Endothelial cell of umbilical vein (primary cell): ENCODE data around the gene COL9A1. TPM values are rescaled to one million over a fixed set of nuclear protein-coding genes. Genes with fewer than 3 reads are reported as not detected.

Experiments used
- BruUV-seq: library from RNA; stranded (reverse); fragments of 400-500 nt; replicated peaks from 2 replicates; lab custom pipeline; 2021; lab: Mats Ljungman, UMichigan
- CTCF ChIA-PET: fragments of 300-600, 350-600 bp; sonication (Branson Sonifier 250); formaldehyde crosslinking; loops from one replicate; lab custom pipeline; 2021; ENCODE audit warnings: antibody characterized with exemption, inconsistent platforms; lab: Charles Lee
- POLR2A ChIA-PET: fragments of 300-600, 350-600 bp; sonication (Branson Sonifier 250); formaldehyde crosslinking; loops from one replicate; lab custom pipeline; 2021; ENCODE audit warnings: antibody characterized with exemption, inconsistent platforms; lab: Charles Lee
- DNase-seq: peaks from one replicate; pipeline ENCODE4 v3.0.0-alpha.2; 2011; ENCODE audit warnings: low read depth, low spot score
- FAIRE-seq: peaks from 2 replicates; lab custom pipeline; 2011; peaks lifted over from hg19 to GRCh38; lab: Jason Lieb, UNC
- H2AFZ ChIP-seq: 2 replicates; pipeline ENCODE4 v1.6.0; 2012; ENCODE audit warnings: low read depth, low read length, control low read depth, inconsistent platforms
- H3K27ac ChIP-seq: 2 replicates; pipeline ENCODE4 v1.5.1; 2011; ENCODE audit warnings: low read depth, mild to moderate bottlenecking, control low read depth, low read length, moderate library complexity; ENCODE audit not compliant: insufficient read depth
- H3K27me3 ChIP-seq, 2 experiments: 2 replicates each; pipeline versions ENCODE4 v1.6.0 to v1.6.1; 2011; ENCODE audit warnings: low read length in 2 of 2, mixed read lengths in 1 of 2; ENCODE audit not compliant: control insufficient read depth in 2 of 2, insufficient read depth in 2 of 2
- H3K36me3 ChIP-seq, 2 experiments: 2 replicates in 1 of 2; 3 replicates in 1 of 2; pipeline ENCODE4 v1.5.1; 2011; ENCODE audit warnings: low read length in 2 of 2, mild to moderate bottlenecking in 1 of 2, moderate library complexity in 1 of 2; ENCODE audit not compliant: control insufficient read depth in 2 of 2, insufficient read depth in 2 of 2; ENCODE audit errors: extremely low read depth in 1 of 2
- H3K4me1 ChIP-seq: 3 replicates; pipeline ENCODE4 v1.5.1; 2011; ENCODE audit warnings: mild to moderate bottlenecking, low read length; ENCODE audit not compliant: control insufficient read depth, insufficient read depth; ENCODE audit errors: extremely low read depth
- H3K4me2 ChIP-seq: 2 replicates; pipeline ENCODE4 v1.6.1; 2011; ENCODE audit warnings: low read length, control low read depth, mixed read lengths; ENCODE audit not compliant: insufficient read depth
- H3K4me3 ChIP-seq, 3 experiments: fragments of 200-600 bp in 1 of 3; sonication (generic), shearing (Covaris generic) in 1 of 3; replicated peaks in 1 of 3; 2 replicates each; pipeline ENCODE4 v1.5.1; 2011 to 2016; ENCODE audit warnings: control low read depth in 3 of 3, low read length in 3 of 3, mild to moderate bottlenecking in 2 of 3, inconsistent platforms in 1 of 3, low read depth in 1 of 3, moderate library complexity in 1 of 3; ENCODE audit not compliant: insufficient read depth in 1 of 3
- H3K79me2 ChIP-seq: 2 replicates; pipeline ENCODE4 v1.6.0; 2012; ENCODE audit warnings: low read length, inconsistent platforms; ENCODE audit not compliant: control insufficient read depth, insufficient read depth
- H3K9ac ChIP-seq: replicated peaks from 2 replicates; pipeline ENCODE3; 2011; ENCODE audit warnings: low read length, control low read depth; ENCODE audit not compliant: insufficient read depth; ENCODE audit errors: extremely low read depth
- H3K9me1 ChIP-seq: replicated peaks from 3 replicates; pipeline ENCODE4 v1.6.0; 2011; ENCODE audit warnings: mild to moderate bottlenecking, low read length; ENCODE audit not compliant: control insufficient read depth, insufficient read depth; ENCODE audit errors: extremely low read depth
- H3K9me3 ChIP-seq: replicated peaks from 2 replicates; pipeline ENCODE4 v1.5.1; 2012; ENCODE audit warnings: low read length, inconsistent platforms; ENCODE audit not compliant: control insufficient read depth, insufficient read depth
- H4K20me1 ChIP-seq: replicated peaks from 2 replicates; pipeline ENCODE3; 2011; ENCODE audit warnings: mild to moderate bottlenecking, low read length; ENCODE audit not compliant: control insufficient read depth, insufficient read depth; ENCODE audit errors: extremely low read depth
- CTCF ChIP-seq, 2 donors: IDR thresholded peaks; 1 replicate in 1 of 2; 2 replicates in 1 of 2; pipeline ENCODE4 v1.5.1; 2011; ENCODE audit warnings: low read length in 2 of 2, mild to moderate bottlenecking in 2 of 2, moderate library complexity in 2 of 2, control low read depth in 1 of 2, inconsistent platforms in 1 of 2, low read depth in 1 of 2; ENCODE audit not compliant: insufficient read depth in 1 of 2; ENCODE audit errors: extremely low read depth in 1 of 2
- EZH2 ChIP-seq: IDR thresholded peaks from 2 replicates; pipeline ENCODE4 v1.6.1; 2012; ENCODE audit warnings: borderline replicate concordance, low read depth, mild to moderate bottlenecking, moderate library complexity, low read length, inconsistent platforms; ENCODE audit not compliant: severe bottlenecking
- FOS ChIP-seq: IDR thresholded peaks from 2 replicates; pipeline ENCODE4 v1.6.1; 2011; ENCODE audit warnings: mild to moderate bottlenecking, low read length, moderate library complexity, borderline replicate concordance; ENCODE audit not compliant: insufficient read depth
- GATA2 ChIP-seq: IDR thresholded peaks from 2 replicates; pipeline ENCODE4 v1.7.0; 2011; ENCODE audit warnings: low read depth, mild to moderate bottlenecking, moderate library complexity, mixed read lengths, low read length; ENCODE audit not compliant: insufficient read length, insufficient read depth
- JUN ChIP-seq: IDR thresholded peaks from 2 replicates; pipeline ENCODE4 v1.6.1; 2011; ENCODE audit warnings: borderline replicate concordance, low read depth; ENCODE audit not compliant: insufficient read length, insufficient read depth
- MAX ChIP-seq: IDR thresholded peaks from 2 replicates; pipeline ENCODE4 v1.6.1; 2011; ENCODE audit not compliant: insufficient read depth, insufficient read length
- MYC ChIP-seq: IDR thresholded peaks from one replicate; pipeline ENCODE4 v1.6.1; 2011; ENCODE audit warnings: mild to moderate bottlenecking, low read depth, low read length
- POLR2A ChIP-seq: IDR thresholded peaks from 2 replicates; pipeline ENCODE4 v1.6.1; 2012; ENCODE audit warnings: low read depth, mild to moderate bottlenecking, control low read depth, low read length
- POLR2AphosphoS5 ChIP-seq: IDR thresholded peaks from 2 replicates; pipeline ENCODE4 v1.6.1; 2012; ENCODE audit warnings: low read depth, mild to moderate bottlenecking, control low read depth, low read length, moderate library complexity; ENCODE audit not compliant: insufficient read depth
- dilution Hi-C: fragments of 300-500 bp; cut with MboI; formaldehyde crosslinking; loops from one replicate; pipeline ENCODE4 v1.15.0; 2019; ENCODE audit warnings: low sequenced_read_pairs; ENCODE audit not compliant: extremely low pct_ligation_motif_present
- intact Hi-C: fragments of 100-400 bp; cut with micrococcal nuclease; formaldehyde crosslinking; loops from one replicate; pipeline ENCODE4 v1.10.0; 2022
- polyA plus RNA-seq, 4 experiments: library from polyadenylated mRNA; depleted of rRNA in 3 of 4; stranded (reverse) in 3 of 4; unstranded in 1 of 4; fragments of >200 nt; gene quantifications; 2 replicates each; pipeline versions ENCODE4 v1.2.1 to v1.2.3, GENCODE V29; 2011 to 2012; ENCODE audit warnings: missing spikeins in 1 of 4
- total RNA-seq: library from RNA; stranded (reverse); gene quantifications from 2 replicates; pipeline ENCODE4 v1.2.3, GENCODE V29; 2021

Gene COL9A1
- total and polyA plus RNA-seq, 2 donors (not counting 3 experiments of a cell fraction or from before 2014, with no cell fraction given): not detected

- no peaks in the 10 kb centered on the region for H4K20me1 ChIP-seq
- no peaks in the 10 kb centered on the region for H3K4me1 ChIP-seq
- dilution Hi-C loops (no loop called here), intact Hi-C loops (no loop called here)
- DNase-seq (no peak), FAIRE-seq (no peak)
- H3K36me3 ChIP-seq: no peaks in the 10 kb centered on the region
- H3K27me3 ChIP-seq: no peaks in the 10 kb centered on the region
- BruUV-seq: no TSS peak
- TF ChIP-seq GATA2 (no peak), JUN (no peak), FOS (no peak), POLR2A (no peak), EZH2 (no peak), CTCF (IDR thresholded peaks at IDR 0.05; ENCODE audit: extremely low read depth in 1 of 2, insufficient read depth in 1 of 2, low read depth in 1 of 2, low read length in 2 of 2) (no peak), POLR2AphosphoS5 (no peak), MYC (no peak), MAX (no peak)
- ChIA-PET POLR2A (no interaction called here), CTCF (interaction anchor here (1.4 kb wide), 1 partner anchor 18 kb away, joined by 7 read pairs; no protein-coding TSS in a partner anchor)
- no peak overlapping the region for H3K9ac ChIP-seq
- no peaks in the 10 kb centered on the region for H3K79me2 ChIP-seq
- H3K9me3 ChIP-seq: no peaks in the 10 kb centered on the region
- no peaks in the 10 kb centered on the region for H3K9me1 ChIP-seq
- H3K4me3 ChIP-seq: no peak overlapping the region
- no peak overlapping the region for H2AFZ ChIP-seq
- no peak overlapping the region for H3K4me2 ChIP-seq
- H3K27ac ChIP-seq: no peak overlapping the region
These were observed 48.6 kb upstream of the COL9A1 start for GRCh38 chr6:70351461-70351860.
